ENCODE data around the gene OTX2. TPM values are rescaled to one million over a fixed set of nuclear protein-coding genes. Genes with fewer than 3 reads are reported as not detected.

OTX2 gene
- total RNA-seq, 1 experiment from 2014 or later: not detected

DNA sequence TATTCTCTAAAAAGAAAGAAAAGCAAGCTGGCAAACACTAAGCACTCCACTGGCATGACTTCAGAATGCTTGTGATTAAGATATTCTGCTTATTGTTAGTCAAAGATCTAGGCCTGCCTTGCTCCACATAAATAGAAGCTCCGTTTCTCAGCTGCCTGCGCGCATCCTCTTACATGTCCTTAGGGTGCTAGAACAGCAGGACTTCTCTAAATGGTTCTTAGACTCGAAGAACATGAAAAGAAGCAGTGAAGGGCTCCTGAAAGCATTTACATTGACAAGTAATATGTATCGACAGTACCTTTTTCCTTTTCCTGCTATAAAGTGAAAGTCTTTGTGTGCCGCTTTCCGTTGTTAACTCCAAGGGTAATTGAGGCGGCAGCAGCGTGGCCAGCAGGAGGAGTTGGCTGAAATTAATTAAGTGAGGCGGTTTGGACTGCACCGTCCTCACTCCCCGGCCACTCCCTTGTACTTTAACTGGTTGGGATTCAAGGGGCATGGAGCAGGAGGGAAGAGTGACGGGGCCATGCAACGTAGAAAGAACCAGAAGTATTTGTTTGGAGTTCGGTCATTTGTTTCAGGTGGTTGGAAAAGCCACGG, 34.2 kb upstream of the OTX2 start:
- intact Hi-C loops (cut with micrococcal nuclease; ENCODE audit: unreplicated experiment): no loop called here
- CTCF ChIA-PET: no interaction called here

DNA sequence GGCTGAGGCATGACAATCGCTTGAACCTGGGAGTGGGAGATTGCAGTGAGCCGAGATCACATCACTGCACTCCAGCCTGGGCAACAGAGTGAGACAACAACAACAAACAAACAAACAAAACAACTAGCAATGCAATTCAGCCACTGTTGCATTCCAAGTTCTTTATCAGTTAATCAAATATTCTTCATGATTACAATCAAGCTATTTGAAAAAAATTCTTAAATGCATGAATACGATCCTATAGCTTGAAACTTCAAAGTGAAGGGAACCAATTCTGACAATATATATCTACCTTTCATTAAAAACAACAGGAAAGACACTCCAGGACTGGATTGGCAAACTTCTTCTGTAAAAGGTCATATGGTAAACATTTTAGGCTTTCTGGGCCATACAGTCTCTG, 31.3 kb upstream of the OTX2 start:
- Histone ChIP-seq H3K4me1 (replicated peaks; ENCODE audit: insufficient read depth) (no peaks in the 10 kb centered on the region), H3K27me3 (ENCODE audit: insufficient read depth, low read depth) (no peaks in the 10 kb centered on the region), H3K9me3 (ENCODE audit: insufficient read depth, low read depth) (no peaks in the 10 kb centered on the region), H3K27ac (no peak overlapping the region), H3F3A (ENCODE audit: insufficient read depth, low read depth) (no peaks in the 10 kb centered on the region), H4K20me1 (ENCODE audit: insufficient read depth) (no peaks in the 10 kb centered on the region), H3K9me2 (ENCODE audit: insufficient read depth) (no peaks in the 10 kb centered on the region), H3K4me3 (no peak overlapping the region), H3K4me2 (no peak overlapping the region), H3K36me3 (ENCODE audit: low read depth) (no peaks in the 10 kb centered on the region), H2AFZ (no peak overlapping the region), H3K79me2 (ENCODE audit: low read depth) (no peaks in the 10 kb centered on the region)
- BruUV-seq (replicated peaks): no TSS peak
- no peak for DNase-seq
- ChIA-PET CTCF (no interaction called here), POLR2A (ENCODE audit: unreplicated experiment) (interaction anchor here (0.5 kb wide), 1 partner anchor 608 kb away, joined by 6 read pairs; no protein-coding TSS in a partner anchor)
- TF ChIP-seq, protein P1, sequence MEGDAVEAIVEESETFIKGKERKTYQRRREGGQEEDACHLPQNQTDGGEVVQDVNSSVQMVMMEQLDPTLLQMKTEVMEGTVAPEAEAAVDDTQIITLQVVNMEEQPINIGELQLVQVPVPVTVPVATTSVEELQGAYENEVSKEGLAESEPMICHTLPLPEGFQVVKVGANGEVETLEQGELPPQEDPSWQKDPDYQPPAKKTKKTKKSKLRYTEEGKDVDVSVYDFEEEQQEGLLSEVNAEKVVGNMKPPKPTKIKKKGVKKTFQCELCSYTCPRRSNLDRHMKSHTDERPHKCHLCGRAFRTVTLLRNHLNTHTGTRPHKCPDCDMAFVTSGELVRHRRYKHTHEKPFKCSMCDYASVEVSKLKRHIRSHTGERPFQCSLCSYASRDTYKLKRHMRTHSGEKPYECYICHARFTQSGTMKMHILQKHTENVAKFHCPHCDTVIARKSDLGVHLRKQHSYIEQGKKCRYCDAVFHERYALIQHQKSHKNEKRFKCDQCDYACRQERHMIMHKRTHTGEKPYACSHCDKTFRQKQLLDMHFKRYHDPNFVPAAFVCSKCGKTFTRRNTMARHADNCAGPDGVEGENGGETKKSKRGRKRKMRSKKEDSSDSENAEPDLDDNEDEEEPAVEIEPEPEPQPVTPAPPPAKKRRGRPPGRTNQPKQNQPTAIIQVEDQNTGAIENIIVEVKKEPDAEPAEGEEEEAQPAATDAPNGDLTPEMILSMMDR (conservative IDR thresholded peaks at IDR 0.05): no peak
- no peak for TF ChIP-seq EZH2 (IDR thresholded peaks at IDR 0.05; ENCODE audit: low read depth)
- intact Hi-C loops (cut with micrococcal nuclease; ENCODE audit: unreplicated experiment): no loop called here

More for the DNA sequence above, 34.2 kb upstream of the OTX2 start:
- no peaks in the 10 kb centered on the region for H3K27me3 ChIP-seq (ENCODE audit: insufficient read depth, low read depth)
- H3K9me3 ChIP-seq (ENCODE audit: insufficient read depth, low read depth): no peaks in the 10 kb centered on the region
- no peaks in the 10 kb centered on the region for H3F3A ChIP-seq (ENCODE audit: insufficient read depth, low read depth)
- TF ChIP-seq, protein P1 (conservative IDR thresholded peaks at IDR 0.05): no peak
- no peak for TF ChIP-seq EZH2 (IDR thresholded peaks at IDR 0.05; ENCODE audit: low read depth)
- H3K36me3 ChIP-seq (ENCODE audit: low read depth): no peaks in the 10 kb centered on the region
- H4K20me1 ChIP-seq (ENCODE audit: insufficient read depth): no peaks in the 10 kb centered on the region
- H3K4me2 ChIP-seq: no peak overlapping the region
- H3K79me2 ChIP-seq (ENCODE audit: low read depth): no peaks in the 10 kb centered on the region
- no TSS peak for BruUV-seq (replicated peaks)
- no peak overlapping the region for H3K4me3 ChIP-seq
- DNase-seq: no peak
- no peaks in the 10 kb centered on the region for H3K9me2 ChIP-seq (ENCODE audit: insufficient read depth)
- POLR2A ChIA-PET (ENCODE audit: unreplicated experiment): no interaction called here
- H3K4me1 ChIP-seq (replicated peaks; ENCODE audit: insufficient read depth): no peaks in the 10 kb centered on the region
- H2AFZ ChIP-seq: no peak overlapping the region
- H3K27ac ChIP-seq: no peak overlapping the region

DNA sequence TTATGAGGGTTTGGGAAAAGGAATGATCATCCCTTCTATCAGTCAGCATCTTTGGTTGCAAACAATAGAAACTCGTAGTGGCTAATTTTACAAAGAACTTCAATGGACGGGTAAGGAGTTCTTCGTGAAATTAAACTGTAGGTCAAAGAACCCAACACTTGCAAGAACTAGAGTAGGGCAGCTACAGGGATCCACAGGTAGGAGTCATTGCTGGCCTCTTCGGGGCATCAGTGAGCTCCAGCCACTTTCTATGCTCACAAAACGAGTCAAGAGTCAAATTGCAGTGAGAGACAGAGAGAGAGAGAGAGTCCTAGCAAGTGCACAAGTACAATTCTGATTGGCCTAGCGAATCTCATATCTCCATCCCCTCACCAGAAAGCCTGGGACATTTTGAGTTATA, 29.9 kb upstream of the OTX2 start:
- no peaks in the 10 kb centered on the region for H3K79me2 ChIP-seq (ENCODE audit: low read depth)
- no peaks in the 10 kb centered on the region for H3K9me2 ChIP-seq (ENCODE audit: insufficient read depth)
- no peaks in the 10 kb centered on the region for H3F3A ChIP-seq (ENCODE audit: insufficient read depth, low read depth)
- H3K4me3 ChIP-seq: no peak overlapping the region
- ChIA-PET POLR2A (ENCODE audit: unreplicated experiment) (no interaction called here), CTCF (no interaction called here)
- no peaks in the 10 kb centered on the region for H4K20me1 ChIP-seq (ENCODE audit: insufficient read depth)
- no peak overlapping the region for H2AFZ ChIP-seq
- TF ChIP-seq, protein P1 (conservative IDR thresholded peaks at IDR 0.05): no peak
- TF ChIP-seq EZH2 (IDR thresholded peaks at IDR 0.05; ENCODE audit: low read depth): no peak
- H3K27ac ChIP-seq: no peak overlapping the region
- H3K4me1 ChIP-seq (replicated peaks; ENCODE audit: insufficient read depth): no peaks in the 10 kb centered on the region
- no TSS peak for BruUV-seq (replicated peaks)
- no peak for DNase-seq
- no peaks in the 10 kb centered on the region for H3K36me3 ChIP-seq (ENCODE audit: low read depth)
- H3K27me3 ChIP-seq (ENCODE audit: insufficient read depth, low read depth): no peaks in the 10 kb centered on the region
- H3K4me2 ChIP-seq: no peak overlapping the region
- no peaks in the 10 kb centered on the region for H3K9me3 ChIP-seq (ENCODE audit: insufficient read depth, low read depth)
- intact Hi-C loops (cut with micrococcal nuclease; ENCODE audit: unreplicated experiment): no loop called here
